ENCODE results near the gene ARV1.

The ARV1 gene

GRCh38 chr1:230978491-230979388 is at the start of gene ARV1, which contains the start of gene TTC13:
TSS of gene ARV1 (plus strand) at chr1:230979094. CDS start at chr1:230979106, 12 bp downstream.
TSS of gene TTC13 (minus strand) at chr1:230978861. CDS start at chr1:230978830, 31 bp downstream.
- DNase-seq: peak; percentile 99

DNA sequence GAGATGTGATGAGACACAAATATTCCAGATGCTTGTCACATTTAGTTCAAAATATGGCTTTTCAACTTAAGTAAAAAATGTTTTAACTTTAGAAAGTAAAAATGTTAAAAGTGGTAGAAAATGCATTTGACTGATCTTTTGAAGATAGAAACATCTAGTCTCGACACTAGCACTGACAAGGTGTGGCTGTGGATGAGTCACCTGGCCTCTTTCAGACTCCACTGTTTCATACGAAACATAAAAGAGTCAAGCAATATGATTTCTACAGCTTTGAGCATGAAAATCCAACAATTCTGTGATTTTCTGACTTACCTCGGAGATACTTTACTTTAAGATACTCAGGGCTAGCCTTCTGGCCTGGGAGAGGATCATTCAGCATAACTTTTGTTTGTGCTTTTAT is 47.9 kb upstream of the ARV1 start:
- no peak for DNase-seq

DNA sequence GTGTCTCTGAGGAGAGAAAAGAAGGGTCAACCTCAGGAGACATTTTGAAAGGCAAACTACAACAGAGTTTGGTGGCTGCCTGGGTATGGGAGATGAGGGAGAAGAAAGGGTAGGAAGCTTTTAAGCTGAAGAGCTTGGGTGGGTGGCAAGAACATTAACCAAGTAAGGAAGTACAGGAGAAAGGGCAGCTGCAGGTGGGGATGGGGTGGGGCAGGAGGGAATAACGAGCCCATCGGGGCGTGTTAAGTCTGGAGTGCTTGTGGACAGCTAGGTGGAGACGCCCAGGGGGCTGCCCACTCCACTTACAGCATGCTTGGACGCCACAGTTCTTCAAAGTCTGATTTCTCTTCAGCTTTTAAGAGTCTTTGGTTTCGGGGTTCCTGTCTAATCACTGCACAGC is 43.0 kb upstream of the ARV1 start:
- DNase-seq: no peak

DNA sequence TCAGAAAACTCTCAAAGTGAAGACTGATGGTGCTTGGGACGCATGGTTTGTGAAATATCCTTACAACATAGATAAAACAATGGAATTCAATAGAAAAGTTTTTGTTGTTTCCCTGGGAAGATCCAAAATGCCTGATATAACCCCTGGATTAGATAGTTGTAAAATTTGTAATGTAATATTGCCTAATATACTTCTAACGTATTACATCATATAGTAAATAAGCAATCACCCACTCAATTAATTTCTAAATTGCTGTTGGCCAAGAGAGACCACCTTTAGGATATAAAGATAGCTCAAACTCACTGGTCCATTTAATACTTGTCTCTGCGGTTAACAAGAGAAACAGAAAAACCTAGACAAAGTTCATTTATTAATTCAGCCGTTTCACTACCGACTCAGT is 42.4 kb upstream of the ARV1 start:
- no peak for DNase-seq

- DNase-seq: no peak
These were observed 41.5 kb upstream of the ARV1 start for GRCh38 chr1:230937371-230937770.

GRCh38 chr1:230938924-230939368 is 39.9 kb upstream of the ARV1 start:
- DNase-seq: no peak

DNA sequence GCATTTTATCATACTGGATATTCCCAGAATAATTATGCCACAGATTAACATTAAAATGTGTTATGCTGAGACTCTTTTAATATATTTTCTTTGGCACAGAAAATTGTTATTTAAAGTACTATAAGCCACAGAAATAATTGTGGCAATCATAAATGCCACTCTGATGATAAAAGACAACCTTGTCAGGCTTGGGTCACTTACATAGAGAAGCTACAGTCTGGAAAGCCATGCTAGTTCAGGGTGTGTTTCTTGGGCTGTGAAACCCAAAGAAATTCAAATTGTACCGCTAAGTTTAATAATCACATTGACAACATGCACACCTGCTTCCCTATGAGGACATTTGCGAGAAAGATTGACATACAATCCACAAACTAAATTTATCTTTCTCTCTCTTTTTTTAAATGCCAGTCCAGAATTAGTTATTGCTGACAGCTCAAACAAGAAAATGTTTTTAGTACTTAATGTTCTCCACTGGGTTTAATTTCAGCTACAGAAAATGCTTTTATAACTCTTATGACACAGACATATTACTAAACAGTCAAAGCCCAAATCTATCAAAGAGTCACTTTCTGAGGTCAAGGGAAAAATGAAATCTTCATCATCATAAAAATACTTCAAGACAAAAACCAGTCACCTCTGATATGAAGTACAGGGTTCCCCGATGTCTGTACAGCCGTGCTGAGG is 38.9 kb upstream of the ARV1 start:
- DNase-seq: no peak

GRCh38 chr1:230940848-230941247 is 38.0 kb upstream of the ARV1 start:
- no peak for DNase-seq

GRCh38 chr1:230943048-230943593 is 35.8 kb upstream of the ARV1 start:
- DNase-seq: no peak

DNA sequence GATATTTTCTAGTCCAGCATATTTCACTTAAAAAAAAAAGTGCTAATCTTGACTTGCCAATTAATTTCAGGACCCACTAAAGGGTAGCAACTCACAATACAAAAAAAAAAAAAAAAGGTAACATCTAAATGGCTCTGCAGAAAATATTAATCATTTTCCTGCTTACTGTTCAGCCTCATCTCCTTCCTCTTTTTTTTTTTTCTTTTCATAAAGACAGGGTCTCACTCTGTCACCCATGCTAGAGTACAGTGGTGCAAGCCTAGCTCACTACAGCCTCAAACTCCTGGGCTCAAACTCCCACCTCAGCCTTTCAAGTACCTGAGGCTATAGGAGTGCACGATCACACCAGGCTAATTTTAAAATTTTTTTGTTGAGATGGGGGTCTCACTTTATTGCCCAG is 30.6 kb upstream of the ARV1 start:
- no peak for DNase-seq

DNA sequence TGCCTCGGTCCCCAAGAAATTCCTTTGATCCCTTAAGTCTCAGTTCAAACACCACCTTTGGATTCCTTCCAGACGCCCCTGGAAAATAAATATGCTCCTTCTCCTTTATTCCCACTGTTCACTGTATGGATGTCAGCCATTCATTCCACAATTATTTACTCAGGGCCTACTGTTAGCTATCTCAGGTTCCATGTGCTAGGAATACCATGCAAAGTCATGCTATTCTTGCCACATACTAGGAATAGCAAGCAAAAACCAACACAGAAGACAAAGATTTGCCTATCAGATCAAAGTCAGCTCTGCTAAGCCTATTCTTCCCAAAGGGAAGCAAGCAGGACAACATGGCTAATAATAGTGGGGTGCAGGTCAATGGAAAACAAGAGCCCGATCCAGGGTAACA is 30.0 kb upstream of the ARV1 start:
- DNase-seq: no peak

- no peak for DNase-seq
These were observed 28.5 kb upstream of the ARV1 start for GRCh38 chr1:230950404-230950803.

DNA sequence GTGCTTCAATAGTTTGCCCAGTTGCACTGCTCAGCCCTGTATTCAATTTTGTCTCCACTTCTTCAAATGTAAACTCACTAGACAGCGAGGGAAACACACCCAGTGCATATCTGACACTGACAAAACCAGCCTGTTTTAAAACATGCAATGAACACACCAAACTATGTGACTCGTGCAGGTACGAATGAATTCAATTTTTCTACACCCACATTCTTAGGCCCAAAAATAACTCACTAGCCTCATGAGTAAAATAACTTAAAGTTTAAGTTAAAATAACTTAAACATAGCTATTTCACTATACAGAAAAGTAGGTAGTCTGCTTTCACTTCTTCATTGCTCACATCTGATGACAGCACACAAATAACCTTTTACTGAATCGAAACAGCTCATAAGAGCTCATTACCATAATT is 21.3 kb upstream of the ARV1 start:
- DNase-seq: no peak

- DNase-seq: no peak
These were observed 20.5 kb upstream of the ARV1 start for GRCh38 chr1:230958370-230958769.

GRCh38 chr1:230964896-230965295 is 14.0 kb upstream of the ARV1 start:
- no peak for DNase-seq

DNA sequence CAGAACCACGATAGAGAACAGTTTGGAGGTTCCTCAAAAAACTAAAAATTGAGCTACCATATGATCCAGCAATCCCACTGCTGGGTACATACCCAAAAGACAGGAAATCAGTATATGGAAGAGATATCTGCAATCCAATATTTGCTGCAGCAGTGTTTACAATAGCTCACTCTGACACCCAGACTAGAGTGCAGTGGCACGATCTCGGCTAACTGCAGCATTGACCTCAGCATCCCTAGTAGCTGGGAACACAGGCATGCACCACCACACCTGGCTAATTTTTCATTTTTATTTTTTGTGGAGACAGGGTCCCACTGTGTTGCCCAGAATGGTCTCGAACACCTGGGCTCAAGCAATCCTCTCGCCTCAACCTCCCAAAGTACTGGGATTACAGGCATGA is 13.4 kb upstream of the ARV1 start:
- DNase-seq: no peak

GRCh38 chr1:230966358-230966873 is 12.5 kb upstream of the ARV1 start:
- no peak for DNase-seq

GRCh38 chr1:230970432-230970831 is 8.5 kb upstream of the ARV1 start:
- DNase-seq: no peak

DNA sequence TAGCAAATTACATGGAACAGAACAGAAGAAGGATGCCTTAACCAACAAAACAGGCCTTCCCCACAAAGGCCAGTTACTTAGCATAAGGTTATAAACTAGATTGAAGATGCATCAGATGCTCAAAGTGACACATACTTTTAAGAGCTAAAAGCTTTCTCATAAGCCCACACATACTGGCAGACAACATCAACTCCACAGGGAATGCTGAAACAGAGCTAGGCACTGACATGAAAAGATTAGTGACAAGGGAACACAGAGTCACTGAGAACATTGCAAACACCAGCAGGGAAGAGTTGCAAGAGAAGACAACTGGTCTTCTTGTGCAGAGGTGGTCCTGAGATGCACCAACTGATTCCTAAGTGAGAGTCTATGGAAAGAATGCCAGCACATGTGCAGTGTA is 7.1 kb upstream of the ARV1 start:
- DNase-seq: no peak

GRCh38 chr1:230972855-230973271 is 6.0 kb upstream of the ARV1 start:
- peak; percentile 42 for DNase-seq

- peak; percentile 62 for DNase-seq
These were observed 3.3 kb upstream of the ARV1 start for GRCh38 chr1:230975636-230976035.

DNA sequence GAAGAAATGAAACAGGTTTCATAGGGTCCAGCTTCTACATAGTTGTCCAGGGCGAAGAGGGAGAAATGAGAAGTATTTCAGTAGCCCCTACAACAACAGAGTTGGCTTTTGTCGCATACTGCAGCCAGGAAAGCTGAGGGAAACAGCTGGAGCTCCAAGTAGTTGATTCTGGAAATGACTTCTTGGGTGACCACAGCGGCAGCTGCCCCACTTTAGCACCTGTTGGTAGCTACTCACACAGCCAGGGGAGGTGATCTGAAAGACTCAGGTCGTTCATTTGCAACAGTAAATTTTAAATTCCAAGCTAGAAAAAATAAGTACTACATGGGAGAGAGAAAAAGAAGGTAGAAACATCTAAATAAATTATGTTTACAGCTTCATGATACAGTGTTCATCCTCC is 2.5 kb upstream of the ARV1 start:
- DNase-seq: no peak

All from hematopoietic multipotent progenitor cell treated with erythropoietin and hydrocortisone succinate and interleukin-3 and kit ligand, for 8 days (in vitro differentiated cells).